Peyer's patch (tissue), 4 donors: ENCODE results near the gene HLCS. TPM values are rescaled to one million over a fixed set of nuclear protein-coding genes. Genes with fewer than 3 reads are reported as not detected.

ENCODE experiments used
- DNase-seq, 3 donors: peaks; one replicate each; pipeline ENCODE4 v3.0.0-alpha.2; 2017 to 2019
- H3K27ac ChIP-seq, 4 donors: fragments of 200-600 bp; sonication (generic); one replicate each; pipeline ENCODE4 v1.5.1; 2016 to 2019
- H3K27me3 ChIP-seq, 2 donors: fragments of 200-600 bp; sonication (generic); one replicate each; pipeline ENCODE4 v1.5.1; 2019
- H3K36me3 ChIP-seq, 3 donors: fragments of 200-600 bp; sonication (generic); one replicate each; pipeline ENCODE4 v1.5.1; 2016 to 2019
- H3K4me1 ChIP-seq, 4 donors: fragments of 200-600 bp; sonication (generic); one replicate each; pipeline ENCODE4 v1.5.1; 2016 to 2019
- H3K4me3 ChIP-seq, 4 donors: fragments of 200-600 bp; sonication (generic); 1 replicate in 3 of 4; 2 replicates in 1 of 4; pipeline ENCODE4 v1.5.1; 2016 to 2019; ENCODE audit warnings: mild to moderate bottlenecking in 1 of 4
- H3K9me3 ChIP-seq, 4 donors: fragments of 200-600 bp; sonication (generic); one replicate each; pipeline ENCODE4 v1.5.1; 2016 to 2019; ENCODE audit warnings: mild to moderate bottlenecking in 1 of 4
- POLR2A ChIP-seq, 2 donors: fragments of 450-650 bp; IDR thresholded peaks; one replicate each; pipeline ENCODE4 v1.5.1; 2017; ENCODE audit warnings: antibody characterized with exemption in 2 of 2, mild to moderate bottlenecking in 2 of 2, moderate library complexity in 2 of 2
- total RNA-seq, 4 donors: library from RNA; depleted of rRNA; stranded (reverse); fragments of >200 nt; gene quantifications; one replicate each; pipeline ENCODE4 v1.1.0, GENCODE V29; 2016
- TF ChIP-seq, protein P1 (sequence below), 6 experiments: fragments of 450-650 bp in 4 of 6; fragments of 200-600 bp in 2 of 6; sonication (generic) in 1 of 6; IDR thresholded peaks; one replicate each; pipeline ENCODE4 v1.5.1; 2017 to 2019; ENCODE audit warnings: antibody characterized with exemption in 6 of 6, mild to moderate bottlenecking in 3 of 6, moderate library complexity in 1 of 6

Gene HLCS
- total RNA-seq, result 10 to 100 TPM; 14.9 to 27.9 (median 24.3) TPM

DNA sequence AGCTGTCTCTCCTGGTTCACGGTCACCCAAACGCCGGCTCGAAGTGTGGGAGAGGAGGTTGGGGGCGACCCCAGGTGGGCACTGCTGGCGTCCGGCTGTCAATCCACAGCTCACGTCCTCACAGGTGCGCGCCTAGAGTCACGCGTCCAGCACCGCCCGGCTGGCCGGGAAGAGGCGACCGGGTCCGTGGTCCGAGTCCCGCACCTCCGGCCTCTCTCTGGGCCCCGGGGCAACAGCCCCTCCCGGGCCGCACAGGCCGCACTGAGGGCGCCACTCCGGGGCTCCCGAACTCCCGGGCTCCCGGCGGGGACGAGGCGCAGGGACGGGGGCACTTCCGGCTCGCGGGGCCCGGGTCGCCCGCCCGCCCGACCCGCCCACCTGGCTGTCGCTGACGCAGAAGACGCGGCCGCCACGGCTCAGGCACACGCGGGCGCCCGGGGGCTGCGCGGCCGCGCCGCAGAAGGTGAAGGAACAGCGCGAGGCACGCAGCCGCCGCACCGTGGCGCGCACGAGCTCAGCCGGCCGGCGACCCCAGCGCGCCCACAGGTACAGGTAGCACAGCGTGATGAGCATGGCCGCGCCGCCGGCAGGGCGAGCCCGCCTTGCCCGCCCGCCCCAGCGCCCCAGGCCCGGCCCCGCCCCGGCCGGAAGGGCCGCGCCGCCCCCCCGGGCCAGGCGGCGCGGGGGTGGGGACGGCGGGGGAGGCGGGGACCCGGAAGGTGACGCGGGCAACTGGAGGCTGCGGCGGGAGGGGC lies at the start of gene HLCS:
TSS of gene HLCS (minus strand) at position 604 of the 755 bp plus-strand sequence. CDS start at position 573, 31 bp downstream.
- H3K4me3 ChIP-seq, result peak within 1 kb of the TSS; percentile 52 to 97 (median 81)

DNA sequence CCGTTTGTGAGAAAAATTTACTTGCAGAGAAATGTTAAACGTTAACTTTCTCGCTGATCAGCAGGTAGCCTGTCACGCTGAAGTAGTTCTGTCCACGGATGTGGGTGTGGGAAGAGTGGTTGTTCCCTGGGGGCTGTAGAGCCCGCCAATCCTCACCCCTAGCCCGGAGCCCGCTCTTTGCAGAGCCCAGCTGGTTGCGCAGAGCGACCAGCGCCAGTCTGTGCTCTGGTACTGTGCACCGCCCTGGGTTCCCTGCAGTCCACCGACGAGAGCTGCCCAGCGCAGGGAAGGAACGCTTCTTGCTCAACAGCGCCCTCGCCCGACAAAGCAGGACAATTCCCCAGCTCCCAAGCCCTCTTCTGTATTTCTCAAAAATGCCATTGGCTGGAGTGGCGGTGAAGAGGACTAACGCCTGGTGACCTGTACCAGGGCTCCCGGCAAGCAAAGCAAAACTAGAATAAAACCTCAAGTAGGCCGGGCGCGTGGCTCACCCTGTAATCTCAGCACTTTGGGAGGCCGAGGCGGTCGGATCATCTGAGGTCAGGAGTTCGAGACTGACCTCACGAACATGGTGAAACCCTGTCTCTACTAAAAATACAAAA lies 43.4 kb upstream of the HLCS start:
- peaks cover 0 to 13% of the 10 kb centered on the region in 2 donors for H3K27me3 ChIP-seq

More for the DNA sequence above, at the start of gene HLCS:
- peak within 1 kb of the TSS; percentile 75 to 95 (median 80) for H3K27ac ChIP-seq
- H3K27me3 ChIP-seq, result no peaks in the 10 kb centered on the region
- no peaks in the 10 kb centered on the region for H3K36me3 ChIP-seq
- H3K9me3 ChIP-seq, result no peaks in the 10 kb centered on the region
- peaks cover 0 to 10% (median 0%) of the 10 kb centered on the region in 4 donors for H3K4me1 ChIP-seq
- peak; percentile 61 to 90 (median 89) for DNase-seq
- TF ChIP-seq, protein P1, sequence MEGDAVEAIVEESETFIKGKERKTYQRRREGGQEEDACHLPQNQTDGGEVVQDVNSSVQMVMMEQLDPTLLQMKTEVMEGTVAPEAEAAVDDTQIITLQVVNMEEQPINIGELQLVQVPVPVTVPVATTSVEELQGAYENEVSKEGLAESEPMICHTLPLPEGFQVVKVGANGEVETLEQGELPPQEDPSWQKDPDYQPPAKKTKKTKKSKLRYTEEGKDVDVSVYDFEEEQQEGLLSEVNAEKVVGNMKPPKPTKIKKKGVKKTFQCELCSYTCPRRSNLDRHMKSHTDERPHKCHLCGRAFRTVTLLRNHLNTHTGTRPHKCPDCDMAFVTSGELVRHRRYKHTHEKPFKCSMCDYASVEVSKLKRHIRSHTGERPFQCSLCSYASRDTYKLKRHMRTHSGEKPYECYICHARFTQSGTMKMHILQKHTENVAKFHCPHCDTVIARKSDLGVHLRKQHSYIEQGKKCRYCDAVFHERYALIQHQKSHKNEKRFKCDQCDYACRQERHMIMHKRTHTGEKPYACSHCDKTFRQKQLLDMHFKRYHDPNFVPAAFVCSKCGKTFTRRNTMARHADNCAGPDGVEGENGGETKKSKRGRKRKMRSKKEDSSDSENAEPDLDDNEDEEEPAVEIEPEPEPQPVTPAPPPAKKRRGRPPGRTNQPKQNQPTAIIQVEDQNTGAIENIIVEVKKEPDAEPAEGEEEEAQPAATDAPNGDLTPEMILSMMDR (IDR thresholded peaks at IDR 0.05), result peak in 4 of 6 experiments; percentile 12 to 52 (median 30)
- peak; percentile 8 to 58 for TF ChIP-seq POLR2A (IDR thresholded peaks at IDR 0.05)

DNA sequence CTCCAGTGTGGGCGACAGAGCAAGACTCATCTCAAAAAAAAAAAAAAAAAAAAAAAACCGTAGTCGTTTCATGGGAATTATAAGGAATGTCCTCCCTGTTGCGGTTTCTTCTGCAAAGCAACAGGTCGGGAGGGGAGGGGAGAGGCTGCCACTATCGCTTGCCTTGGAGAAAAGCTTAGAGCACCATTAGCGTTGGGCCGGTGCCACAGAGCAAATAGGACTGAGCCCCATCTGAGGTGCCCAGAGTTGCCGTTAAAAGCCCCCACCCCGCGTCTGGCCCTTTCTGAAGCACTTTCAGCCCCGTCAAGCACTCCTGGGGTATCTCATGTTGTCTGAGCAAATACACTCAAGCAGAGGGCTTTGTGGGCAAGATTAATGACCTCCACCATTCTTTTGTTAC lies 42.3 kb upstream of the HLCS start:
- TF ChIP-seq, protein P1 (IDR thresholded peaks at IDR 0.05), result no peak
- TF ChIP-seq POLR2A (IDR thresholded peaks at IDR 0.05), result no peak
- H3K36me3 ChIP-seq, result no peaks in the 10 kb centered on the region
- no peaks in the 10 kb centered on the region for H3K9me3 ChIP-seq
- no peak overlapping the region for H3K27ac ChIP-seq
- H3K4me3 ChIP-seq, result no peak overlapping the region
- H3K27me3 ChIP-seq, result peaks cover 0 to 13% of the 10 kb centered on the region in 2 donors
- H3K4me1 ChIP-seq, result peaks cover 0 to 14% (median 9%) of the 10 kb centered on the region in 4 donors
- no peak for DNase-seq

More for the DNA sequence above, 43.4 kb upstream of the HLCS start:
- H3K27ac ChIP-seq, result no peak overlapping the region
- peak; percentile 68 to 92 (median 89) for DNase-seq
- TF ChIP-seq POLR2A (IDR thresholded peaks at IDR 0.05), result no peak
- TF ChIP-seq, protein P1 (IDR thresholded peaks at IDR 0.05), result peak; percentile 31 to 90 (median 78)
- H3K9me3 ChIP-seq, result no peaks in the 10 kb centered on the region
- peaks cover 0 to 14% (median 9%) of the 10 kb centered on the region in 4 donors for H3K4me1 ChIP-seq
- peak overlapping the region in 3 of 4 donors; percentile 16 to 46 (median 35) for H3K4me3 ChIP-seq
- H3K36me3 ChIP-seq, result no peaks in the 10 kb centered on the region

DNA sequence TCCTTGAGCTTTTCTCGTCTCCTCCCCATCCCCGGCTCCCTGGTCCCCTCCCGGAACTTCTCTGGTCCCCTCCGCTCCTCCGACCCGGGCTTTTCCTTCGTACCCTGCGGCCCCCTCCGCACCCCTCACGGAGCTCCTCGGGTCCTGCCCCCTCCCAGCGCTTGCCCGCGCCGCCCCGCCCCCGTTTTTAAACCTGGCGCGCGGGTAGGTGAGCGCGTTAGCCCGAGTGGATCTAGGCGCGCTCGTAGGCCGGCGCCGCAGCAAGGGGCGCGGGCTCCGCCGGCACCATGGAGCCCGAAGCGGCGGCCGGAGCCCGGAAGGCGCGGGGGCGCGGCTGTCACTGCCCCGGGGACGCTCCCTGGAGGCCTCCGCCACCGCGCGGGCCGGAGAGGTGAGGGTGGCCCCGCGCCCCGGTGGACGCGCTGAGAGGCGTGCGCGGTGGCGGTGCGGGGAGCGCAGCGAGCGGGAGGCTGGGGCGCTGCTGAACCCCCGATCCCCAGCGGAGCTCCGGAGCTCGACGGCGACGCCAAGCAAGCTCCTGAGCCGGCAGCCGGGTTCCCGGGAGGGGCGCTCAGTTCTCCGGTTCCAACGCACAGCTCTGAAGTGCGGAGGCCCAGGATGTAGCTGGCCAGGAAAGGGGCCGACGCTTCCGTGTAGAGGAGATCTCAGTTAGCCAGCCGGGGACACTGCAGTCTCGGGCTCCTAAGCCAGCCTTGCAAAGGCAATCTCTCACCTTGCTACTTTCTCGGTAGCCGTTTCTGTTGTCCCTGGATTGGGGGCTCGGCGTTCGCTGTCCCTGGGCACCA lies 40.2 kb upstream of the HLCS start, which contains the start of gene RIPPLY3:
TSS of gene RIPPLY3 (plus strand) at position 217 of the 806 bp plus-strand sequence. CDS start at position 288, 71 bp downstream.
- peak in 1 of 3 donors; percentile 51 for DNase-seq
- H3K27ac ChIP-seq, result no peak within 1 kb of the TSS
- TF ChIP-seq, protein P1 (IDR thresholded peaks at IDR 0.05), result no peak
- TF ChIP-seq POLR2A (IDR thresholded peaks at IDR 0.05), result no peak
- H3K4me3 ChIP-seq, result peak within 1 kb of the TSS; percentile 25 to 61 (median 47)
- H3K4me1 ChIP-seq, result peaks cover 0 to 14% (median 9%) of the 10 kb centered on the region in 4 donors
- peaks cover 0 to 13% of the 10 kb centered on the region in 2 donors for H3K27me3 ChIP-seq
- H3K9me3 ChIP-seq, result no peaks in the 10 kb centered on the region
- H3K36me3 ChIP-seq, result no peaks in the 10 kb centered on the region
